GM18511 (cell line): ENCODE data around the gene ZNF451.
A peak's percentile ranks its signal among the peaks of the same experiment; 100 is the strongest.
"Not testable (repeated sequence)": the region's sequence is repeated elsewhere in the genome, so short reads cannot be mapped to it uniquely, and the experiment has no call there.

Source experiments
- ATAC-seq: cut with Tn5 transposase; IDR thresholded peaks from one replicate; pipeline ENCODE4 v1.9.1; 2021; ENCODE audit warnings: mild to moderate bottlenecking, moderate library complexity; ENCODE audit not compliant: unreplicated experiment

Gene ZNF451

DNA sequence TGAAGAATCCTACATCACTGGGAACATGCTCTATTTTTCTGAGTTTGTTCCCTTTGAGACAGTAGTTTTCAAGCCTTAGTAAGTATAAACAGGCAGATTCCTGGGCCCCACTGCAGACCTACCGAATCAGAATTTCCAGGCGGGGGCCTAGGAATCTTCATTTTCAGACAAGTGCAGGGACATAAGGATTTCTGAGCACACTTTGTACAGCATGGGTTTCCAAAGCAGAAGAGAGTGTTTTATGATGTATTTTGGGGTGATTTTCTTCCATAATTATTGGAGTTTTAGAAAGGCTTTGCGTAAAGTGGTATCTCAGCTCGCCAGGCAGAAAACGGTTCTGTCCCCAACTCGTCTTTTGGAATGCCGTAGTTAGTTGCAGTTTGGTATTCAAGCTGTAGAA lies 1.4 kb downstream of the ZNF451 start:
- ATAC-seq: not testable (repeated sequence)

DNA sequence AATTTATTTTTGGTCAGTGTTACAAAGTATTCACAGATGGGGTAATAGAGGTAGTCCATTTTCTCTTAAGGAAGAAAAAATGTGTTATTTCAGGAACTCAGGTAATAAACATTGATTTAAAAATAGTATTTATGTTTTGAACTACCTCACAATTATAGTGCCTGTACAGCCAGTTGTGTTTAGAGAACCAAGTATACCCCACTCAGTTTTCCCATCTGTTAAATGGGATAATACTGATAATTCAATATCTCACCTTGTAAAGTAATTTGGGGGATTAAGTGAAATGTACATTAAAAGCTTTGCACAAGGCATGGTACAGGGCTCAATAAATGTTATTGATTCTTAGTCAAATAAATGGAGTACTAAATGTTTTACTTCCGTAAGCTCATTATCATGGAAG lies 4.7 kb downstream of the ZNF451 start:
- ATAC-seq: no peak

DNA sequence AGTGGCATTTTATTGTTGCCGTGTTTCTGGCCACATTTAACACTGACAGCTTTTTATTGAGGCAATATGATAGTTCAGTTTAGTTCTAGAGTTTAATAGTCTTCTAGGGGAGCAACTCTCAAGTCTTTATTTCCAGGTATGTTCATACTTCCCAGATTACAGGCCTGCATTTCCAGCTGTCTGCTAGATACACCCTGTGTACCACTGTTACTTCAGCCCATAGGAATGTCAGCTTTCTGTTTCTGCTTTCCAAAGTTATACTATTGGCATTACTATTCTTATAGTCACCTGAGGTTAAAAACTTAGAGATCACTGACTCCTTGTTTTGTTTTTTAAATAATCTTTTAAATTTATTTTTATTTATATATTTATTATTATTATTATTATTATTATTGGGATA lies 7.6 kb downstream of the ZNF451 start:
- ATAC-seq: no peak

DNA sequence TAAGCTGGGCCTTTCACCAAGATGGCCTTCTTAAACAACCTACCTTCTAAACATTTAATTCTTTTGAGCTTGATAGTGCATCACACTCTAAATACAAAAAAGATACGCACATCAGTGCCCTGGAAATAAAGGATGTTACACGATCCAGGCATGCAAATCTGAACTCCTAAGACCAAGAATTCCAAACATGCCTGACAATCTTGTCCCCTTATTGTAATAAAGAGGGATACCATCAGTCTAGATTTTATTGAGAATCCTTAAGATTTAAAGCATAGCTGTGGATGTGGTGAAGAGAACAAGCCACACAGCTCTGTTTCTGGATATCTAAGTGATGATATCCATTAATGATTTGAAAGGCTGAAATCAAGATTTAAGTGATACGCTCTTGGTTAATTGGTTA lies 13.0 kb downstream of the ZNF451 start:
- no peak for ATAC-seq

- ATAC-seq: no peak
Measured at GRCh38 chr6:57104336-57104735, 14.3 kb downstream of the ZNF451 start.

- ATAC-seq: no peak
Measured at GRCh38 chr6:57106990-57107389, 17.0 kb downstream of the ZNF451 start.

DNA sequence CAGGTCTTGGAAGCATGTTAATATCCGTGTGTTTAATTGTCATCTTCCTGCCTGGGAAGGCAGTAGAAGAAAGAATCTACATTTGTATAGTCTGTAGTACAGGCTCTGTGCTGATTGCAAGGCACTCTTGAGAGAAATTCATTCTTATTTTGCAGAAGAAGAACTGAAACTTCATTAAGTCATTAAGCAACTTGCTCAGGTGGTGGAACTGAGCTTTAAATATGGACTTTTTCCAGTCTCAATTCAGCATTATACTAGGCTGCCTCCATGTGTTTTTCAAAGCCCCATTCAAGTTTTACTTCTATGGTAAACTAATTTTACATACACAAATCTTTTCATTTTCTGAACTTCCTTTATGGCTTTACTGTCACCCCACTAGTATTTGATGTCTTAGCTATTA lies 18.7 kb downstream of the ZNF451 start:
- ATAC-seq: peak; percentile 97

- no peak for ATAC-seq
Measured at GRCh38 chr6:57109880-57110279, 19.9 kb downstream of the ZNF451 start.

GRCh38 chr6:57113105-57113504 lies 23.1 kb downstream of the ZNF451 start:
- no peak for ATAC-seq

DNA sequence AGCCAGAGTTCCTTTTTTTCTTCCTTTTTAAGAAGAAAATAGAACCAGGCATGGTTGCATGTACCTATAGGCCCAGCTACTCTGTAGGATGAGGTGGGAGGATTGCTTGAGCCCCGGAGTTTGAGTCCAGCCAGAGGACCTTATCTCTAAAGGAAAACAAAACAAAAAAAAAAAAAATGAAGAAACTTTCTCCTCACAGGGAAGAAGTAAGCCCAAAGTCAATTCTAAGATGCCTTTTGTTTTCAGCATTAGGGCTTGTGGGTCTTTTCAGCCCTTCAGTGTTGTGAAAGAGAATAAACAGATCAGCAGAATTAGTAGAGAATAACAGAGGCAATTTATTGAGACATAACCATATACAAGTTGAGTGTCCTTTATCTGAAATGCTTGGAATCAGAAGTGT lies 26.8 kb downstream of the ZNF451 start:
- ATAC-seq: no peak

DNA sequence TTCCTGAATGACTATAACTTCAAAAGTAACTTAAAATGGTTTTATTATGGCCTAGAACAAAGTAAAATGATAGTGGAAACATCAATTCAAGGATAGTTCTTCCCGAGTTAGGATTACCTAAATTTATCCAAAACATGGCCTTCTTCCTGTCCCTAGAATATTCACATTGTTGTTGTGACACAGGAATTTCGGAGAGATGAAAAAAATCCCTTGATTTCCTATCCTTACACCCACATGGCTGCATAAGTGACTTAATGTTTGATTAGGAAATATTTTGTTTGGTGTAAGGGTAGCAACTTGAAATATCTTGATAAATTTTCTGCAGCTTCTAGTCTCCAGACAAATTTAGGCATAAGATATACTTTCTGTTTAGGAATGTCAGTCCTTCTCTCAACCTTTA lies 27.8 kb downstream of the ZNF451 start:
- ATAC-seq: no peak

GRCh38 chr6:57123111-57123510 lies 33.1 kb downstream of the ZNF451 start:
- ATAC-seq: no peak

- no peak for ATAC-seq
Measured at GRCh38 chr6:57127763-57128162, 37.8 kb downstream of the ZNF451 start.

GRCh38 chr6:57130661-57131177 lies 40.7 kb downstream of the ZNF451 start:
- no peak for ATAC-seq

- ATAC-seq: no peak
Measured at GRCh38 chr6:57134954-57135353, 45.0 kb downstream of the ZNF451 start.

- ATAC-seq: no peak
Measured at GRCh38 chr6:57135885-57136284, 45.9 kb downstream of the ZNF451 start.

DNA sequence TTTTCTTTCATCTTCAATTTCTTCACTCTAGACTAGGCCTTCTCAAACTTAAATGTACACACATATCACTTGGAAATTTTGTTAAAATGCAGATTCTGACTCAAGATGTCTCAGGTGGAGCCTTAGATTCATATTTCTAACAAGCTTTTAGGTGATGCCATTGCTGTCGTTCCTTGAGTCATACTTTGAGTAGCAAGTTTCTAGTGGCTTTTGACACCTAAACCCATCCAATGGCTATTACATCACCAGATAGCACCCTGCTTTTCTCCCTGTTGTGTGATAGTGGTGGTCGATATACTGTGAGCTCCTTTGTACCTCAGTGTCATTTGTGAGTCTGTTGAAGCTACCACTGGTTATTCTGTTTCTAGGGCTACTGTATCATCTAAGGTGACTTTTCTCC lies 47.4 kb downstream of the ZNF451 start:
- no peak for ATAC-seq

GRCh38 chr6:57138026-57138425 lies 48.0 kb downstream of the ZNF451 start:
- ATAC-seq: no peak

DNA sequence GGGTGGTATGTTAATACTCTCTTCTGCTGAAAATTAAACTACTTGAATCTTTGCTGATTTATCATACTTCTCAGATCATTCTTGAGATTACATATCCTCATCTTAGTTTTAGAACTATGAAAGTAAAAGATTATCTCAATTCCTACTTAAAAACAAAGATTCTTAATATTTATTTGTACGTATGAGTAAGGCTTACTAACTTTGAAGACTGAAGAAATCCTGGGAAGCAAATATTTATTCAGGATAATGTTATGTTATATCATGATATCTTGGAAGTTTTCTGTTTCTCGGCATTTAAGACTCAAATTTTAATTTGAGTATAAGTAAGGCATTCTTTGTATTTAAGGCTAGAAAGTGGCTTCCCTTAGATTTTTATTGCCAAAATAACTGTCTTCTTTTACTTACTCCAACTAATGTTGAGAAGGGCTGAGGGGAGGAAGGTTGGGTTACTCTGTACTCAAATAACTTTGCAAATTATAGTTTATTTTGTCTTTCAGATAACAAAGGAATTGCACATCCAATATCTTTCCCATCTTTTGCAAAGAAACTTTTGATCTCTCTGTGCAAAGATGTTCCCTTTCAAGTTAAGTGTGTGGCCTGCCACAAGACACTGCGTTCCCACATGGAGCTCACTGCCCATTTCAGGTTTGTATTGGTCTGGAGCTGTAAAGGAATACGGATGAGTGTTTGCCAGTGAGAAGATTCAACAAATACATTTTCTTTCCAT lies 51.6 kb downstream of the ZNF451 start:
- no peak for ATAC-seq

DNA sequence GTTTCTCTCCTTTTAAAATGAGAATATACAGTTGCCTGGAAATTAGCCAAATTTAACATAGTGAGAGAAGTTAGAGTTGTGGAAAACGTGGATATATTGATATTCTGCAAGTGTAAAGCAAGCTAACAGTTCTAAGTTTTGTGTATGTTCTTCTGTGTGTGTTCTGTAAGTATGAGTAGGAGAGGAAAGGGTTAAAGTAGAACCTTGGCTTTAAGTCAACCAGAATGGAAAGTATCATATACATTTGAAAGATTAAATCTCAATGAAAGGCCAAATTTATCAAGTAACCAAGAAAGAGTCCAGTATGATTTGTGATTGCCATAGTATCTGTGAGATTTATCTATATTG lies 52.2 kb downstream of the ZNF451 start:
- no peak for ATAC-seq

GRCh38 chr6:57143690-57144089 lies 53.7 kb downstream of the ZNF451 start:
- ATAC-seq: no peak

GRCh38 chr6:57147401-57147800 lies 57.4 kb downstream of the ZNF451 start:
- no peak for ATAC-seq
